Measurements from ENCODE around the gene TMEM178B. TPM values are rescaled to one million over a fixed set of nuclear protein-coding genes. Genes with fewer than 3 reads are reported as not detected.

Gene TMEM178B
- total and polyA plus RNA-seq, 9 of the 15 experiments (the other 6 are each of a cell fraction or from before 2014, with no cell fraction given), result under 0.01 to 0.03 (median 0.01) TPM; not detected in 5

- no TSS peak for BruUV-seq (replicated peaks)
- no peak for DNase-seq (ENCODE audit: extremely low read depth in 1 of 4, low spot score in 3 of 4)
- peaks cover 3 to 27% of the 10 kb centered on the region in 2 experiments; a peak in 4 of 5 replicates for H3K27me3 ChIP-seq (ENCODE audit: control insufficient read depth in 2 of 2, insufficient read depth in 2 of 2, low read length in 2 of 2)
- H4K20me1 ChIP-seq (replicated peaks; ENCODE audit: control insufficient read depth, insufficient read depth, low read length), result 0 out of 2 replicates have a peak, but pooled peaks cover 4% of the 10 kb centered on the region
- no peak overlapping the region for H2AFZ ChIP-seq (ENCODE audit: low read depth, low read length)
- H3K9me3 ChIP-seq (replicated peaks; ENCODE audit: control insufficient read depth, insufficient read depth, low read depth, low read length), result no peaks in the 10 kb centered on the region
- H3K4me1 ChIP-seq (replicated peaks in 1 of 2; ENCODE audit: control insufficient read depth in 2 of 2, insufficient read depth in 2 of 2, low read length in 2 of 2), result no peaks in the 10 kb centered on the region
- no peaks in the 10 kb centered on the region for H3K79me2 ChIP-seq (ENCODE audit: control insufficient read depth, insufficient read depth, low read length)
- ATAC-seq, result no peak
- H3K9me1 ChIP-seq (ENCODE audit: control insufficient read depth, insufficient read depth, low read length), result no peaks in the 10 kb centered on the region
- no peak overlapping the region for H3K9ac ChIP-seq (ENCODE audit: insufficient read depth in 1 of 2, low read depth in 2 of 2, low read length in 2 of 2)
- ChIA-PET CTCF (ENCODE audit: low intra/inter-chr PET ratio) (no interaction called here), POLR2A (no interaction called here)
- H3K36me3 ChIP-seq (ENCODE audit: control insufficient read depth, insufficient read depth, low read length), result no peaks in the 10 kb centered on the region
- in situ Hi-C loops (cut with MboI), result no loop called here
- intact Hi-C loops (cut with micrococcal nuclease), result no loop called here
- H3K4me2 ChIP-seq (ENCODE audit: insufficient read depth, low read length), result no peak overlapping the region
- no peak for FAIRE-seq
- H3K27ac ChIP-seq (ENCODE audit: extremely low read depth, low read depth, low read length), result no peak overlapping the region
- 3% methylated on average over 2 of the region's 2 CpGs for WGBS (ENCODE audit: insufficient coverage, low coverage, missing lambda C conversion rate)
- H3K4me3 ChIP-seq, result no peak overlapping the region
- TF ChIP-seq ZNF12 (CRISPR knock-in tag; IDR thresholded peaks at IDR 0.05) (no peak), NCOR1 (IDR thresholded peaks at IDR 0.05) (no peak), CREB3L1 (IDR thresholded peaks at IDR 0.05; ENCODE audit: borderline replicate concordance, low read depth) (no peak), RCOR1 (IDR thresholded peaks at IDR 0.05; ENCODE audit: borderline replicate concordance in 1 of 2, low read depth in 2 of 2, low read length in 2 of 2) (no peak), KDM2B (CRISPR knock-in tag; IDR thresholded peaks at IDR 0.05) (no peak), ETV6 (IDR thresholded peaks at IDR 0.05; ENCODE audit: borderline replicate concordance in 1 of 2, low read depth in 2 of 2, low read length in 1 of 2) (no peak), ETV6 (CRISPR knock-in tag; IDR thresholded peaks at IDR 0.05; ENCODE audit: borderline replicate concordance) (no peak), ZNF133 (CRISPR knock-in tag; IDR thresholded peaks at IDR 0.05) (no peak), CEBPB (tag; IDR thresholded peaks at IDR 0.05) (no peak), TGIF2 (CRISPR knock-in tag; IDR thresholded peaks at IDR 0.05) (no peak), MITF (IDR thresholded peaks at IDR 0.05) (no peak), ETS1 (conservative IDR thresholded peaks at IDR 0.05; ENCODE audit: control insufficient read depth, low read depth, low read length) (no peak), HDAC6 (IDR thresholded peaks at IDR 0.05; ENCODE audit: low read depth, low read length) (no peak), SLC30A9 (CRISPR knock-in tag; IDR thresholded peaks at IDR 0.05) (no peak), DNMT1 (IDR thresholded peaks at IDR 0.05) (no peak), ZBTB2 (IDR thresholded peaks at IDR 0.05) (no peak)
Observed at GRCh38 chr7:141431140-141431479, 357.2 kb downstream of the TMEM178B start.
